ENCODE measurements around the gene CHPF.

CHPF gene

DNA sequence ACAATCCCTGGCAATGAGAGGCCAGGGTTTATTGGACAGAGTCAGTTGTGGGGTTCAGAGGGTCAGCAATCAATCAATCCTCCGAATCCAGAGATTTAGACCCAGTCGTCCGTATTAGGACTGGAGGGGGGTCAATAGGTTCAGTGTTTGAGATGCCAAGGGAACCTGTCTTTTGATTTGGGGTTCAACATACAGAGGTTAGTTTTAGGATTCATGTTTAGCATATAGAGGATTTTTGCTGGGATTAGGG is 44.6 kb downstream of the CHPF start:
- in situ Hi-C loops (cut with MboI; ENCODE audit: low sequenced_read_pairs), result no loop called here

DNA sequence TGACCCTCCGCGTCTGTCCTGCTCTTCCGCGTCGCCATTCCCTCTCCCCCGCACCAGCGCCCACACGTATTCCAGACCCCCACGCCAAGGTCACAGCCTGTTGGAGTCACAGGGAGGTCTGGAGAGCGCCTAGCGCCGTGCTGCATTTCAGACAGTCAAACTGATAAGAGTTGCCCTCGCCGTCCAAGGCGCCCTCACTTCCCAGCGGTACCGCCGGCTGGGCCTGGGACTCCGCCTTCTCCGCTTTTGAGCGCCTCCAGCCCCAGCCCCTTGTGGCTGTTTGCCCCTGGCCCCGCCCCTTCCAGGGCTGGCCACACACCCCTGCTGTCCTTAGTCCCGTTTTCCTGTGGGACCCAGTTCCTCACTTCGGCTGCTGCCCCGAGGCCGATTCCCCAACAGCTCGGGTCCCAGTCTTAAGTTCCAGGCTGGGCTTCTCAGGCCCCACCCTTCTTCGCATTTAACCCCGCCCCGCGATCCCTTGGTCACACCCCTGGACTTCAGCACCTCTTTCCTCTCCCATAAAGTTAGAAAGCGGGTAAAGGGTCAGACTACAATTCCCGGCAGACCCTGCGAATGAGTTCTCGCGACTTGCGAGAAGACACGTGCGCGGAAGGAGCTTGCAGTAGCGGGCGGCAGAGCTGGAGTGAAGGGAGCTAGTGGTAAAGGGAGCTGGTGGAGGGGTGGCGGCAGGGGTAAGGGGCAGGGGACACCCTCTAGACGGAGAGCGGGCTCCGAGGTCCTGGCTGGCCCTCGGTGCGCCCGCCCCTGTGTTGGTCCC is 45.1 kb downstream of the CHPF start, which contains the start of gene GMPPA:
Gene GMPPA, plus strand, starts transcription at position 612 of the 778 bp plus-strand sequence. CDS start 1,085 bp downstream, outside the sequence.
- in situ Hi-C loops (cut with MboI; ENCODE audit: low sequenced_read_pairs), result no loop called here

DNA sequence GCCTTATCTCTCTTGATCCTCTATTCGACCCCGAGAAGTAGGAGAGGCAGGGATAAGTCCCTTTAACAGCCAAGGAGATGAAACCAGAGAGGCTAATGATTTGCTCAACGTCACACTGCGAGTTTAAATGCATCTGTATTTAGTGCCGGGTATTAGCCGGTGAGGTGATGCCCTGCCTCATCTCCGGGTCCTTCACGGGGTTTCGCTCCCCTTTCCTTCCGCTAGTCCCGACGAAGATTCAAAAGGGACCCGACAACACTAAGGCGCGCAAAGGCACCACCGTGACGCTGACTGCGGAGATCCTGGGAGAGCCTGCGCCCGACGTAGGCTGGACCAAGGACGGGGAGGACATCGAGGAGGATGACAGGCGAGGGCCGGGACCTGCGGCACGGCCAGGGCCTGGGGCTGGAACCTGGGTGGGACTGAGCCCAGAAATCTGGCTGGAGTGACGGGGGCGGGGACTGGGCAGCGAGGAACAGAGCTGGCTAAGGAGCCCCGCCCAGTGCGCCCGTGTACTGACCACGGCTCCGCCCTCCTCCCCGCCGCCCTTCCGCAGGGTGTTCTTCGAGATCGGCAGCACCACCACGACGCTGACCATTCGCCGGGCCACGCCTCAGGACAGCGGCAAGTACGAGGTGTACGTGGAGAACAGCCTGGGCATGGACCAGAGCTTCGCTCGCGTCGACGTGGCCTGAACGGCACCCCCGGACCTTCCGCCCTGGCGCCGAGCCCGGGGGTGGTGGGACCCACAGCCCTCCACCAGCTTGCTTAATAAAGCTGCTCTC is 45.9 kb downstream of the CHPF start:
- in situ Hi-C loops (cut with MboI; ENCODE audit: low sequenced_read_pairs), result no loop called here

DNA sequence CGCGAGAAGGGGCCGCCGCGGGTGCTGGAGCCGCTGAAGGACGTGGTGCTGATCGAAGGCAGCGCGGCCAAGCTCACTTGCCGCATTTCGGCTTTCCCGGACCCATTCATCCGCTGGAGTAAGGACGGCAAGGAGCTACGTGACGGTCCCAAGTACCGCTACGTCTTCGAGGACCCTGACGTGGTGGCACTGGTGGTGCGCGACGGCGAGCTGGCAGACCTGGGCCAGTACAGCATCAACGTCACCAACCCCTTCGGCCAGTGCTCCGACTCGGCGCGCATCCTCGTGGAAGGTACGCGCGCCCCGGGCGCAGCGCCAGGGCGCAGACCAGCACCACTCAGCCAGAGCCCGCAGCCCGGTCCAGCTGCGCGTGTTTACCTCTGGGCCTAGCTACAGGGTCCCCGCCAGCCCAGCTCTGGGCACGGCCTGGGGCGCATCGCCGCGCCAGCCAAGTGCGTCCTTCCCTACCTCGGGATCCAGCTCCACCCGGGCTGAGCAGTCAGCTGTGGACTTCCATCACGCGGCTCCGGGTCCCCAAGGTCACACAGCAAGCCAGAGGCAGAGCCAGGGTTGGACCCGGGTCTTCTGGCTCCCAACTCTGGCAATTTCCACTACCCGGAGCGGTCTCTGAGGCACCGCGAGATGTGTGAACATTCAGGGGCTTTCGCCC is 46.6 kb downstream of the CHPF start:
- in situ Hi-C loops (cut with MboI; ENCODE audit: low sequenced_read_pairs), result no loop called here

DNA sequence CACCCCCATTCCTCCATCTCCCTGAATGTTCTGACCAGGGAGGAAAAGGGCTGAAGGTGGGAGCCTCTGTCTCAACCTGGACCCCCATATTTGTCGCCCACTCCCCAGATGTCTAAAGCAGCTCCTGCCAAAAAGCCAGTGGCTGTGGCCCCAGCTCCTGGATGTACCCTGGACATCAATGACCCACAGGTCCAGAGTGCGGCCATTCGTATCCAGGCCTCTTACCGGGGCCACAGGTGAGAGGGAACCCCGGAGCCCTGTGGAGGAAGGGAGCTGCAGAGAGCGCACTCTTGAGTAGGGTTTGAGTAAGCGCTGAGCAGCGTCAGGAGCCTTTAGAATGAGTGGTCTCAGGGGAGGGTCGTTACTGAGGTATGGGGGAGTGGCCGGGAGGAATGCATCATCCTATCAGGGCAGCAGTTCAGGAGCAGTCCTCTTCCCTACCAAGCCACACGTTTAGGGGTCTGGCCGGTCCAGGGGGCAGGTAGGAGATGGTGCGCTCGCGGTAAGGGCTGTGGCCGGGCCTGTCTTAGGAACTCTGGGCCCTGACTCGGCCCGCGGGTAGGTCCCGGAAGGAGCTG is 47.3 kb downstream of the CHPF start:
- in situ Hi-C loops (cut with MboI; ENCODE audit: low sequenced_read_pairs), result no loop called here

DNA sequence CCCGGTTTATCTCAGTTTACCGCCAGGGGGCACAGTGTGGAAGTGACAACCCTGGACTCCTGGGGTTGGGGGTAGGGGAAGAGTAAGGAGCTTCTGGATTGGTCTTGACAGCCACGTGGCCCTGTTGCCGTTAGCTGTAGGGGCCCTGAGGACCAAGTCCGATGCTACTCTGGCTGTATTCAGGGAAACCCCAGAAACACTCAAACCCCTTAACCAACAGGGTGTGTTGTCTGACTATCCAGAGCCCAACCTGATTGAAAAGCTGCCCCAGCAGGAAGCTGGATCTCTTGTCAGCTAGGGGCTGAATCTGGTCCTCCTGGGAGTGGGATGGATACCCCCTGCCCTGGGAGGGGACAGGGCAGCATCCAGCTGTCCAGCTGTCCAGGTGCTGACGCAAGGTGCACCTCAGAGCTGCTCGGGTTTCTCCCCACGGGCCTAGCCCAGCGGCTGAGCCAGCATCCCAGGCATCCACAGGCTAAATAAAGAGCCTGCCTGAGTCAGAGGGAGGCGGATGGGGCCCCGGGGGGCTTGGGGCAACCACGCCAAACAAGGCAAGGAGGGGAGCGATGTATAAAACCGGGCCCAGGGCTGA is 48.0 kb downstream of the CHPF start:
- in situ Hi-C loops (cut with MboI; ENCODE audit: low sequenced_read_pairs), result no loop called here

DNA sequence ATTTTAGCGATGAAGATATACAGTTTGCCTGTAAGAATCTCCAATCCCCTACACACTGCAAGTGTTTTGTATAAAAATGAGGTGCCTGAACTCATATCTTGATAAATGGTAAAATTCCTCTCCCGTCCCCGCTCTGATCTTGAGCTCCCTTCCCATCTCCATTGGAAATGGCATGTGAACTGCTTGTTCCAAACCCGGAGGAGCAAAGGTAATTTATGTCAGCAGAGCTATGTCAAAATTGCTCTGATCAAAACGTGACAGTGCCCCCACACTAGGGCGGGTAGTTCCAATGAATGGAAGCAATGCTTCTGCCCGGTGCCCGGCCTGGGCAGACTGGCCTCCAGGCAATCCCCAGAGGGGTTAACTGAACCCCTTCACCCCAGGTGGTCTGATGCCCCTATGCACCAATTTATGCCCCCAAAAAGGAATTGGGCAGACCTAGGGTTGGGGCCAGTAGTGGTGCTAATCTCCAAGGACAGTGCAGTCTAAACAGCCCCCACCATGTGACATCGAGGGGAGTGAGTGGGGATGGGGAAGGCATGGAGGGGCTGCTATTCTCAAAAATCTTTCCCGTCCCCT is 48.6 kb downstream of the CHPF start:
- in situ Hi-C loops (cut with MboI; ENCODE audit: low sequenced_read_pairs), result no loop called here

DNA sequence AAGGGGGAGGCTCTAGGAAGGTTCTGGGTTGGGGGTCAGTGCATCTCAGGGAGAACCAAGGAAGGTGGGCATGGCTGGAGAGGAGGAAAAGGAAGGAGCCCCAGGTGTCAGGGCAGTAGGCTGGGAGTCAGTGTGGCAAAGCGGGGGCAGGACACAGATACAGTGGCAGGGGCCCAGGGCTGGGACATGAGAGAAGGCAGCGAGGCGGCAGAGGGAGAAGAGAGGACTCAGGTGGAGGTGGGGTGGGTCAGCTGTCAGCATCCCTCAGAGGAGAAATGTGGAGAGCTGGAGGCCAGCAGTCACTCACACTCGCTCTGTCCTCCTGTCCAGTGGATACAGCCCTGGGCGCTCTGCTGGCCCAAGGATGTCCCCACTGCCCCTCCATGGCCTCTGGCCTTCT is 50.5 kb downstream of the CHPF start:
- in situ Hi-C loops (cut with MboI; ENCODE audit: low sequenced_read_pairs), result no loop called here

DNA sequence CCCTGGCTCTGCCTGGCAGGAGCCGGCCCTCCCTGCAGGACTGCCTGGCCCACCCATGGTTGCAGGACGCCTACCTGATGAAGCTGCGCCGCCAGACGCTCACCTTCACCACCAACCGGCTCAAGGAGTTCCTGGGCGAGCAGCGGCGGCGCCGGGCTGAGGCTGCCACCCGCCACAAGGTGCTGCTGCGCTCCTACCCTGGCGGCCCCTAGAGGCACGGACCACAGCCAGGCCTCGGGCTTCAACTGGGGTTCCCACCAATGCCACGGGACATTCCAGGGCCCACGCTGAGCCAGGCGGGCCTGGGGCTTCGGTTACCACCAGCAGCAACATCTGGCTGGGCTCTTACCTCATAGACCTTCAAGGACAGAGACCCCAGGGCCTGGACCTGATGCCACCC is 51.0 kb downstream of the CHPF start:
- in situ Hi-C loops (cut with MboI; ENCODE audit: low sequenced_read_pairs), result no loop called here

DNA sequence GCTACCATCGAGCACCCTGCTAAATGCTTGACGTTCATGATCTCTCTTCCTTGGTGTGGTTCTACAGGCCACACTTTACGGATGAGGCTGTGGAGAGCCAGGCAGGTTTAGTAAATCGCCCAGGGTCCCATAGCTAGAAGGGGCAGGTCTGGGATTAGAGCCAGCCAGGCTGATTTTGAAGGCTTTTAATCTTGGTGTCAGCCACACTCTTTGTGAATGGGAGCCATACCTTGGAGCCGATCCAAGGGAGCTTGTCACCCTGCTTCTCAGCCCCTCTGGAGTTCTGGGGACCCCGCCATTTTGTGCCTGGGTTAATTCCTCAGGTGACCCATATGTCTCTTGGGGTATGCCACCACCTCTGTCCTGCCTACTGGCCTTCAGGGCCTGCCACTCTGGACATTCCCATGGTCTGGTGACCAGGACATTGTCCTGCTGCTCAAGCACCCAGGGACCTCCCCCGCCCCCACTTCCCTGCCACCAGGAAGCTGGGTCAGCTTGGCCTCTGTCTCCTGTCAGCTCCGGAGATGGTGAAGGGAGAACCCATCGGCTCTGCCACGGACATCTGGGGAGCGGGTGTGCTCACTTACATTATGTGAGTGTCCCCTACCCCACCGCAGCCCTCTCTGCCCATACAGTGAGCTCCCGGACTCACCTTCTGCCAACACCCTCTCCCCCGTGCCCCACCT is 52.2 kb downstream of the CHPF start:
- in situ Hi-C loops (cut with MboI; ENCODE audit: low sequenced_read_pairs), result no loop called here

DNA sequence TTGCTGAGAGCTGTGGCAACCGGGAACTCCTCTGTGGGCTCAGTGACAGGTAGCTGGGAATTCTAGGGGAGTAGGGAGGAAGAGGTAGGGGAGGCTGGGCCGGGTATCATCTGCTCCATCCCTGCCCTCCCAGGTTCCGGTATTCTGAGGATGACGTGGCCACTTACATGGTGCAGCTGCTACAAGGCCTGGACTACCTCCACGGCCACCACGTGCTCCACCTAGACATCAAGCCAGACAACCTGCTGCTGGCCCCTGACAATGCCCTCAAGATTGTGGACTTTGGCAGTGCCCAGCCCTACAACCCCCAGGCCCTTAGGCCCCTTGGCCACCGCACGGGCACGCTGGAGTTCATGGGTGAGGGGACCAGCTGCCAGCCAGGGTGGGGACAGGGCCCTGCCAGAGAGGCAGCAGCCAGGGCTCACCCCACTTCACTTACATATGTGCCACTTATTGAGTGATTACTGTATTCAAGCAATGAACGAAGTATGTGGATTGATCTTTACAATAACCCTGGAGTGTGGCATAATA is 52.9 kb downstream of the CHPF start:
- in situ Hi-C loops (cut with MboI; ENCODE audit: low sequenced_read_pairs), result no loop called here

DNA sequence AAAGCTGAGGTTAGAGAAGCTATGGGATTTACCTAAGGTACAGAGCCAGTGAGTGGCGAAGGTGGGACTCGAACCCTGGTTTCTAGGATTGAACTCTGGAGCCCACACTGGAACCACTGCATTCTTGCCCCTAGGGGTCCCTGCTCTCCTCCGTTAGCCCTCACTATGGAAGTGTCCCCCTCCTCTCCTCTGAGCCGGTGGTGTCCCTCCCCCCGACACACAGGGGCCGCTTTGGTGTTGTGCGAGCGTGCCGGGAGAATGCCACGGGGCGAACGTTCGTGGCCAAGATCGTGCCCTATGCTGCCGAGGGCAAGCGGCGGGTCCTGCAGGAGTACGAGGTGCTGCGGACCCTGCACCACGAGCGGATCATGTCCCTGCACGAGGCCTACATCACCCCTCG is 53.4 kb downstream of the CHPF start:
- in situ Hi-C loops (cut with MboI; ENCODE audit: low sequenced_read_pairs), result no loop called here

DNA sequence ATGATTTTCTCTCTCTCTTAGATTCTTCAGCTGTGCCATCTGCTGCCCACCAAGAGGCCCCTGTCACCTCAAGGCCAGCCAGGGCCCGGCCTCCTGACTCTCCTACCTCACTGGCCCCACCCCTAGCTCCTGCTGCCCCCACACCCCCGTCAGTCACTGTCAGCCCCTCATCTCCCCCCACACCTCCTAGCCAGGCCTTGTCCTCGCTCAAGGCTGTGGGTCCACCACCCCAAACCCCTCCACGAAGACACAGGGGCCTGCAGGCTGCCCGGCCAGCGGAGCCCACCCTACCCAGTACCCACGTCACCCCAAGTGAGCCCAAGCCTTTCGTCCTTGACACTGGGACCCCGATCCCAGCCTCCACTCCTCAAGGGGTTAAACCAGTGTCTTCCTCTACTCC is 54.3 kb downstream of the CHPF start:
- in situ Hi-C loops (cut with MboI; ENCODE audit: low sequenced_read_pairs), result no loop called here
